H9 (cell line): ENCODE results near the gene ACBD6. TPM values are rescaled to one million over a fixed set of nuclear protein-coding genes. Genes with fewer than 3 reads are reported as not detected.

Experiments
- DNase-seq: peaks from one replicate; pipeline ENCODE4 v3.0.0-alpha.2; 2017
- H2AFZ ChIP-seq: one replicate; pipeline ENCODE4 v1.6.1; 2013; ENCODE audit warnings: mild to moderate bottlenecking, low read length, control low read depth, moderate library complexity
- H2AK5ac ChIP-seq: 2 replicates; pipeline ENCODE4 v1.6.1; 2013; ENCODE audit warnings: low read length, control low read depth, mixed read lengths; ENCODE audit not compliant: insufficient read length
- H2BK120ac ChIP-seq: one replicate; pipeline ENCODE4 v1.6.1; 2013; ENCODE audit warnings: low read depth, mild to moderate bottlenecking, low read length, control low read depth, inconsistent platforms; ENCODE audit not compliant: poor library complexity, severe bottlenecking
- H2BK12ac ChIP-seq: 2 replicates; pipeline ENCODE4 v1.6.1; 2013; ENCODE audit warnings: low read length, control low read depth, mixed read lengths, low read depth; ENCODE audit not compliant: insufficient read length
- H2BK15ac ChIP-seq: 2 replicates; pipeline ENCODE4 v1.6.1; 2013; ENCODE audit warnings: low read depth, low read length, control low read depth
- H2BK20ac ChIP-seq: one replicate; pipeline ENCODE4 v1.6.1; 2013; ENCODE audit warnings: low read depth, mild to moderate bottlenecking, low read length, control low read depth, inconsistent platforms; ENCODE audit not compliant: poor library complexity, severe bottlenecking
- H2BK5ac ChIP-seq: 2 replicates; pipeline ENCODE4 v1.6.1; 2013; ENCODE audit warnings: low read length, control low read depth, mixed read lengths; ENCODE audit not compliant: insufficient read length
- H3K14ac ChIP-seq: 2 replicates; pipeline ENCODE4 v1.6.1; 2013; ENCODE audit warnings: low read length, control low read depth; ENCODE audit not compliant: insufficient read depth
- H3K18ac ChIP-seq: 2 replicates; pipeline ENCODE4 v1.6.1; 2013; ENCODE audit warnings: low read depth, mild to moderate bottlenecking, mixed read lengths, low read length, control low read depth; ENCODE audit not compliant: insufficient read length
- H3K23ac ChIP-seq: 2 replicates; pipeline ENCODE4 v1.6.1; 2013; ENCODE audit warnings: low read length, control low read depth, mixed read lengths, low read depth; ENCODE audit not compliant: insufficient read length
- H3K23me2 ChIP-seq: 2 replicates; pipeline ENCODE4 v1.6.1; 2013; ENCODE audit warnings: low read depth, mild to moderate bottlenecking, mixed read lengths, low read length, control low read depth; ENCODE audit not compliant: insufficient read length, poor library complexity, severe bottlenecking
- H3K27ac ChIP-seq: 2 replicates; pipeline ENCODE4 v1.5.1; 2013; ENCODE audit warnings: low read length, control low read depth, mixed read lengths, low read depth; ENCODE audit not compliant: insufficient read length
- H3K27me3 ChIP-seq: 2 replicates; pipeline ENCODE4 v1.6.1; 2013; ENCODE audit warnings: low read length, control low read depth, inconsistent platforms; ENCODE audit not compliant: insufficient read depth
- H3K4ac ChIP-seq: 2 replicates; pipeline ENCODE4 v1.6.1; 2013; ENCODE audit warnings: low read depth, mild to moderate bottlenecking, control low read depth, inconsistent platforms, low read length, moderate library complexity
- H3K4me1 ChIP-seq: 2 replicates; pipeline ENCODE4 v1.6.1; 2013; ENCODE audit warnings: low read length, control low read depth, inconsistent platforms; ENCODE audit not compliant: insufficient read depth
- H3K4me2 ChIP-seq: 2 replicates; pipeline ENCODE4 v1.6.1; 2013; ENCODE audit warnings: low read length, control low read depth, mixed read lengths; ENCODE audit not compliant: insufficient read length, insufficient read depth
- H3K56ac ChIP-seq: 2 replicates; pipeline ENCODE4 v1.6.1; 2013; ENCODE audit warnings: low read depth, mild to moderate bottlenecking, mixed read lengths, low read length, control low read depth; ENCODE audit not compliant: insufficient read length
- H3K79me1 ChIP-seq: 2 replicates; pipeline ENCODE4 v1.6.1; 2013; ENCODE audit warnings: low read depth, mild to moderate bottlenecking, moderate library complexity, low read length, control low read depth, inconsistent platforms; ENCODE audit not compliant: insufficient read depth, poor library complexity, severe bottlenecking
- H3K79me2 ChIP-seq: 2 replicates; pipeline ENCODE4 v1.6.1; 2013; ENCODE audit warnings: low read length, control low read depth, inconsistent platforms; ENCODE audit not compliant: insufficient read depth
- H3K9ac ChIP-seq: 2 replicates; pipeline ENCODE4 v1.6.1; 2013; ENCODE audit warnings: low read length, control low read depth, mixed read lengths; ENCODE audit not compliant: insufficient read length; ENCODE audit errors: extremely low read depth
- H3K9me3 ChIP-seq: one replicate; pipeline ENCODE4 v1.6.1; 2013; ENCODE audit warnings: low read depth, low read length, inconsistent platforms; ENCODE audit not compliant: control insufficient read depth
- H3T11ph ChIP-seq: one replicate; pipeline ENCODE4 v1.6.1; 2013; ENCODE audit warnings: mild to moderate bottlenecking, low read length, control low read depth, inconsistent platforms
- H4K20me1 ChIP-seq: one replicate; pipeline ENCODE4 v1.6.1; 2013; ENCODE audit not compliant: control insufficient read depth, insufficient read length, insufficient read depth
- H4K5ac ChIP-seq: 2 replicates; pipeline ENCODE4 v1.6.1; 2013; ENCODE audit warnings: low read depth, mild to moderate bottlenecking, mixed read lengths, low read length, control low read depth; ENCODE audit not compliant: insufficient read length
- H4K8ac ChIP-seq: replicated peaks from 2 replicates; pipeline ENCODE4 v1.6.1; 2013; ENCODE audit warnings: low read length, control low read depth, mixed read lengths, low read depth; ENCODE audit not compliant: insufficient read length
- H4K91ac ChIP-seq: 2 replicates; pipeline ENCODE4 v1.6.1; 2013; ENCODE audit warnings: low read depth, mild to moderate bottlenecking, moderate library complexity, mixed read lengths, low read length, control low read depth; ENCODE audit not compliant: insufficient read length
- H3K27ac Mint-ChIP-seq, 3 experiments: 2 replicates in 2 of 3; 3 replicates in 1 of 3; pipeline ENCODE4 v1.8.0; 2020 to 2021; ENCODE audit warnings: mixed read lengths in 3 of 3, mild to moderate bottlenecking in 1 of 3, moderate library complexity in 1 of 3
- H3K27me3 Mint-ChIP-seq: 2 replicates; pipeline ENCODE4 v1.8.0; 2021; ENCODE audit warnings: low read depth, mild to moderate bottlenecking, moderate library complexity, mixed read lengths
- H3K36me3 Mint-ChIP-seq, 3 experiments: 2 replicates in 2 of 3; 3 replicates in 1 of 3; pipeline ENCODE4 v1.8.0; 2020 to 2021; ENCODE audit warnings: low read depth in 3 of 3, mixed read lengths in 3 of 3; ENCODE audit not compliant: insufficient read depth in 1 of 3
- H3K4me1 Mint-ChIP-seq, 2 experiments: 2 replicates each; pipeline ENCODE4 v1.8.0; 2020; ENCODE audit warnings: mixed read lengths in 2 of 2
- H3K4me3 Mint-ChIP-seq, 2 experiments: 2 replicates in 1 of 2; 3 replicates in 1 of 2; pipeline ENCODE4 v1.8.0; 2020 to 2021; ENCODE audit warnings: mild to moderate bottlenecking in 2 of 2, mixed read lengths in 2 of 2, moderate library complexity in 1 of 2
- H3K9me3 Mint-ChIP-seq, 2 experiments: 2 replicates in 1 of 2; 3 replicates in 1 of 2; pipeline ENCODE4 v1.8.0; 2020; ENCODE audit warnings: mild to moderate bottlenecking in 2 of 2, mixed read lengths in 2 of 2, moderate library complexity in 1 of 2
- WGBS: extraction: QIAGEN DNeasy Blood & Tissue Kit; methylation state at CpG from one replicate; pipeline ENCODE4 v1.1.7; 2013; ENCODE audit warnings: missing lambda C conversion rate, low lambda C conversion rate, mixed read lengths; ENCODE audit not compliant: insufficient read length; ENCODE audit errors: extremely low coverage; 5-methylcytosine and 5-hydroxymethylcytosine counted together
- total RNA-seq: library from RNA; stranded (reverse); gene quantifications from 2 replicates; pipeline ENCODE4 v1.2.1, GENCODE V29; 2021
- TF ChIP-seq, protein P1 (sequence below): fragments of 200-600 bp; sonication (generic); conservative IDR thresholded peaks from 3 replicates; pipeline ENCODE4 v1.8.0; 2021; ENCODE audit warnings: antibody characterized with exemption, mild to moderate bottlenecking

The ACBD6 gene
- total RNA-seq, 1 experiment from 2014 or later: 51.4 TPM

DNA sequence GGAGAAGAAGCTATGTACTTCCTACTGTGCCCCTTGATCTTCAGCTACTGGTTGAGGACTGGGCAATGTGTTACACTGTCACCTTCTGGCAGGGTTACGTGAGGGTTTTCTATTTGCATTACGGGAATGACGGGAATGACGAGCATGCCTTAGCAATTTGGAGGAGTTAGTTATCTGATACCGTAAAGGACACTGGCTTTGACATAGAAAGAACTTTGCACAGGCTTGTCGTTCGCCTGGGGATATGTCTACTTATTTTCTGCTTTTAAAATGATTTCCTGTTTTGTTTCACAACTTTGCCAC lies 19.8 kb upstream of the ACBD6 start:
- Histone ChIP-seq H3K4me2 (peak overlapping the region; percentile 5), H4K20me1 (no peaks in the 10 kb centered on the region), H3K23me2 (no peaks in the 10 kb centered on the region), H3K56ac (no peak overlapping the region), H3K18ac (no peak overlapping the region), H3K23ac (no peak overlapping the region), H3K9ac (no peak overlapping the region), H4K8ac (no peak overlapping the region), H2AK5ac (no peak overlapping the region), H3K27ac (no peak overlapping the region), H2BK12ac (no peak overlapping the region), H2BK5ac (no peak overlapping the region), H3K79me2 (no peaks in the 10 kb centered on the region), H3T11ph (no peak overlapping the region), H2BK15ac (no peak overlapping the region), H2BK20ac (no peak overlapping the region), H3K4ac (no peak overlapping the region), H4K5ac (no peak overlapping the region), H3K9me3 (no peaks in the 10 kb centered on the region), H3K27me3 (no peaks in the 10 kb centered on the region), H2AFZ (no peak overlapping the region), H3K79me1 (no peaks in the 10 kb centered on the region), H4K91ac (no peak overlapping the region), H3K14ac (no peak overlapping the region), H3K4me1 (peaks cover 2% of the 10 kb centered on the region; the same call in 1 of the 2 replicates), H2BK120ac (no peak overlapping the region)
- H3K36me3 Mint-ChIP-seq: no peaks in the 10 kb centered on the region
- H3K4me3 Mint-ChIP-seq: no peak overlapping the region
- TF ChIP-seq, protein P1, sequence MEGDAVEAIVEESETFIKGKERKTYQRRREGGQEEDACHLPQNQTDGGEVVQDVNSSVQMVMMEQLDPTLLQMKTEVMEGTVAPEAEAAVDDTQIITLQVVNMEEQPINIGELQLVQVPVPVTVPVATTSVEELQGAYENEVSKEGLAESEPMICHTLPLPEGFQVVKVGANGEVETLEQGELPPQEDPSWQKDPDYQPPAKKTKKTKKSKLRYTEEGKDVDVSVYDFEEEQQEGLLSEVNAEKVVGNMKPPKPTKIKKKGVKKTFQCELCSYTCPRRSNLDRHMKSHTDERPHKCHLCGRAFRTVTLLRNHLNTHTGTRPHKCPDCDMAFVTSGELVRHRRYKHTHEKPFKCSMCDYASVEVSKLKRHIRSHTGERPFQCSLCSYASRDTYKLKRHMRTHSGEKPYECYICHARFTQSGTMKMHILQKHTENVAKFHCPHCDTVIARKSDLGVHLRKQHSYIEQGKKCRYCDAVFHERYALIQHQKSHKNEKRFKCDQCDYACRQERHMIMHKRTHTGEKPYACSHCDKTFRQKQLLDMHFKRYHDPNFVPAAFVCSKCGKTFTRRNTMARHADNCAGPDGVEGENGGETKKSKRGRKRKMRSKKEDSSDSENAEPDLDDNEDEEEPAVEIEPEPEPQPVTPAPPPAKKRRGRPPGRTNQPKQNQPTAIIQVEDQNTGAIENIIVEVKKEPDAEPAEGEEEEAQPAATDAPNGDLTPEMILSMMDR: no peak
- no peaks in the 10 kb centered on the region for H3K27me3 Mint-ChIP-seq
- WGBS: no CpG with 5 or more reads among the region's 7 CpGs
- H3K4me1 Mint-ChIP-seq: peaks cover 19 to 34% of the 10 kb centered on the region in 2 experiments
- DNase-seq: peak; percentile 61
- no peaks in the 10 kb centered on the region for H3K9me3 Mint-ChIP-seq
- H3K27ac Mint-ChIP-seq: no peak overlapping the region
